Measurements from ENCODE around the gene GRWD1. TPM values are rescaled to one million over a fixed set of nuclear protein-coding genes. Genes with fewer than 3 reads are reported as not detected.

GRWD1 gene
- 35.1 and 45.9 TPM in 2 replicates for total RNA-seq

GRCh38 chr19:48445606-48446481 is at the start of gene GRWD1:
Gene GRWD1, plus strand, starts transcription at chr19:48445983. Its CDS starts 23 bp downstream, at chr19:48446006.

GRCh38 chr19:48455171-48455907 is 9.6 kb downstream of the GRWD1 start, which contains the start of gene KCNJ14:
Gene KCNJ14, plus strand, starts transcription at chr19:48455574. Its CDS starts 6,151 bp downstream, at chr19:48461725.

GRCh38 chr19:48469289-48469881 is 23.6 kb downstream of the GRWD1 start, which contains the start of gene CYTH2:
Gene CYTH2, plus strand, starts transcription at chr19:48469369. Its CDS starts 139 bp downstream, at chr19:48469508.

Other genes with a start within 250 kb of the GRWD1 start
- 6.3 and 28.0 TPM in 2 replicates for gene CARD8, start 190.1 kb upstream of the GRWD1 start, total RNA-seq
- 0.16 and 0.26 TPM in 2 replicates for gene ZNF114, start 175.9 kb upstream of the GRWD1 start, total RNA-seq
- gene EMP3, start 120.4 kb upstream of the GRWD1 start, total RNA-seq: 94.1 and 196 TPM in 2 replicates
- 2.6 and 12.5 TPM in 2 replicates for gene TMEM143, start 82.0 kb upstream of the GRWD1 start, total RNA-seq
- not detected in 2 replicates for gene SYNGR4, start 81.6 kb upstream of the GRWD1 start, total RNA-seq
- gene KDELR1, start 54.4 kb upstream of the GRWD1 start, total RNA-seq: 205 and 376 TPM in 2 replicates
- gene GRIN2D, start 52.3 kb upstream of the GRWD1 start, total RNA-seq: 1.0 and 1.3 TPM in 2 replicates
- gene KCNJ14, start 9.6 kb downstream of the GRWD1 start, total RNA-seq: 0.26 and 0.88 TPM in 2 replicates
- 24.7 and 34.3 TPM in 2 replicates for gene CYTH2, start 23.4 kb downstream of the GRWD1 start, total RNA-seq
- 0.26 and 4.5 TPM in 2 replicates for gene LMTK3, start 65.9 kb downstream of the GRWD1 start, total RNA-seq
- 0.08 TPM in 1 of 2 replicates, not detected in the other for gene SULT2B1, start 106.2 kb downstream of the GRWD1 start, total RNA-seq
- gene SPACA4, start 160.8 kb downstream of the GRWD1 start, total RNA-seq: not detected in 2 replicates
- gene FAM83E, start 169.1 kb downstream of the GRWD1 start, total RNA-seq: 0.26 TPM in 1 of 2 replicates, not detected in the other
- 3,283 and 3,843 TPM in 2 replicates for gene RPL18, start 173.2 kb downstream of the GRWD1 start, total RNA-seq
- 9.2 and 12.9 TPM in 2 replicates for gene SPHK2, start 173.5 kb downstream of the GRWD1 start, total RNA-seq
- gene DBP, start 191.4 kb downstream of the GRWD1 start, total RNA-seq: 1.2 and 33.1 TPM in 2 replicates
- gene CA11, start 200.2 kb downstream of the GRWD1 start, total RNA-seq: 1.3 and 4.6 TPM in 2 replicates
- 0.72 TPM in 1 of 2 replicates, not detected in the other for gene NTN5, start 227.0 kb downstream of the GRWD1 start, total RNA-seq
- 0.13 TPM in 1 of 2 replicates, not detected in the other for gene FUT2, start 250.0 kb downstream of the GRWD1 start, total RNA-seq